ENCODE results near the gene SLC30A2.

Gene SLC30A2

GRCh38 chr1:25994402-25995150 lies 51.3 kb downstream of the SLC30A2 start:
- no peaks in the 10 kb centered on the region for H3K9me3 ChIP-seq
- H3K27me3 ChIP-seq: no peaks in the 10 kb centered on the region
- peaks cover 11% of the 10 kb centered on the region for H3K4me1 ChIP-seq
- DNase-seq: no peak
- no peak for TF ChIP-seq CTCF (IDR thresholded peaks at IDR 0.05; ENCODE audit: low read depth, low read length)
- H3K36me3 ChIP-seq: no peaks in the 10 kb centered on the region
- no peak overlapping the region for H3K4me3 ChIP-seq (ENCODE audit: low read depth, low read length)

GRCh38 chr1:25993197-25993951 lies 52.5 kb downstream of the SLC30A2 start:
- Histone ChIP-seq H3K4me1 (peaks cover 7% of the 10 kb centered on the region), H3K4me3 (ENCODE audit: low read depth, low read length) (no peak overlapping the region), H3K27me3 (no peaks in the 10 kb centered on the region), H3K9me3 (no peaks in the 10 kb centered on the region), H3K36me3 (no peaks in the 10 kb centered on the region)
- DNase-seq: peak; percentile 16
- TF ChIP-seq CTCF (IDR thresholded peaks at IDR 0.05; ENCODE audit: low read depth, low read length): no peak

GRCh38 chr1:25992689-25993171 lies 53.2 kb downstream of the SLC30A2 start:
- no peak for TF ChIP-seq CTCF (IDR thresholded peaks at IDR 0.05; ENCODE audit: low read depth, low read length)
- no peak for DNase-seq
- Histone ChIP-seq H3K4me1 (peaks cover 7% of the 10 kb centered on the region; the same call in 1 of the 2 replicates), H3K36me3 (no peaks in the 10 kb centered on the region), H3K4me3 (ENCODE audit: low read depth, low read length) (no peak overlapping the region), H3K9me3 (no peaks in the 10 kb centered on the region), H3K27me3 (no peaks in the 10 kb centered on the region)

GRCh38 chr1:25991937-25992688 lies 53.8 kb downstream of the SLC30A2 start:
- peaks cover 7% of the 10 kb centered on the region; the same call in 1 of the 2 replicates for H3K4me1 ChIP-seq
- no peaks in the 10 kb centered on the region for H3K36me3 ChIP-seq
- no peaks in the 10 kb centered on the region for H3K27me3 ChIP-seq
- TF ChIP-seq CTCF (IDR thresholded peaks at IDR 0.05; ENCODE audit: low read depth, low read length): no peak
- no peak overlapping the region for H3K4me3 ChIP-seq (ENCODE audit: low read depth, low read length)
- no peaks in the 10 kb centered on the region for H3K9me3 ChIP-seq
- DNase-seq: no peak

GRCh38 chr1:25990702-25991395 lies 55.1 kb downstream of the SLC30A2 start:
- peak overlapping the region; percentile 24 for H3K4me3 ChIP-seq (ENCODE audit: low read depth, low read length)
- H3K4me1 ChIP-seq: peaks cover 4% of the 10 kb centered on the region; the same call in 1 of the 2 replicates
- no peaks in the 10 kb centered on the region for H3K27me3 ChIP-seq
- H3K9me3 ChIP-seq: no peaks in the 10 kb centered on the region
- no peak for TF ChIP-seq CTCF (IDR thresholded peaks at IDR 0.05; ENCODE audit: low read depth, low read length)
- DNase-seq: no peak
- no peaks in the 10 kb centered on the region for H3K36me3 ChIP-seq
